ENCODE data around the gene LHFPL6.

The LHFPL6 gene

DNA sequence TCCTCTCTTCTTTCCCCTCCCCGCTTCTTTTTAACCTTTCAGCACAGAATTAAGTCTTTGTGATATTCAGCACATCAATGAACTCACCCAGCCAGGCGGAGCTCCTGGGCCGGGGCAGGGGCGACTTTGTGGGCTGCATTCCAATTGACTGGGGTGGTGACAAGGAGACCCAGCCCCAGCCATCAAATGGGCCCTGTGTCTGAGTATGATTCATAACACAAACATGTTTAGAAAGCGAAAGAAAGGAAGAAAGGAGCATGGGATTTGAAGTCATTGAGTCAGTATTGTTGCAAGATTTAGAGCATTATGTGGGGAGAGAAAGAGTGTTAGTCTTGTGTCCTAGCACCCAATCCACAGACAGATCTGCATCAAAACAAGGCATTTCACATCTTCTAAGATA lies 185.3 kb downstream of the LHFPL6 start:
- Histone ChIP-seq H3K79me2 (ENCODE audit: low read length) (no peaks in the 10 kb centered on the region), H3K9me3 (replicated peaks; ENCODE audit: insufficient read depth, low read length) (no peaks in the 10 kb centered on the region), H3K27ac (ENCODE audit: low read length) (no peak overlapping the region), H3K9me2 (replicated peaks; ENCODE audit: insufficient read depth, low read length) (no peaks in the 10 kb centered on the region), H3K9ac (ENCODE audit: low read length) (no peak overlapping the region), H3K36me3 (replicated peaks; ENCODE audit: insufficient read depth, low read length) (no peaks in the 10 kb centered on the region), H3K4me3 (ENCODE audit: low read length) (no peak overlapping the region), H3K4me1 (ENCODE audit: low read length) (no peaks in the 10 kb centered on the region), H4K20me1 (ENCODE audit: insufficient read depth, low read length) (no peaks in the 10 kb centered on the region), H3K27me3 (replicated peaks; ENCODE audit: insufficient read depth, low read length) (no peaks in the 10 kb centered on the region), H3F3A (ENCODE audit: insufficient read depth, low read length) (no peaks in the 10 kb centered on the region), H3K4me2 (ENCODE audit: low read depth, low read length) (no peak overlapping the region), H2AFZ (ENCODE audit: low read length) (no peak overlapping the region)
- TF ChIP-seq, protein P1, sequence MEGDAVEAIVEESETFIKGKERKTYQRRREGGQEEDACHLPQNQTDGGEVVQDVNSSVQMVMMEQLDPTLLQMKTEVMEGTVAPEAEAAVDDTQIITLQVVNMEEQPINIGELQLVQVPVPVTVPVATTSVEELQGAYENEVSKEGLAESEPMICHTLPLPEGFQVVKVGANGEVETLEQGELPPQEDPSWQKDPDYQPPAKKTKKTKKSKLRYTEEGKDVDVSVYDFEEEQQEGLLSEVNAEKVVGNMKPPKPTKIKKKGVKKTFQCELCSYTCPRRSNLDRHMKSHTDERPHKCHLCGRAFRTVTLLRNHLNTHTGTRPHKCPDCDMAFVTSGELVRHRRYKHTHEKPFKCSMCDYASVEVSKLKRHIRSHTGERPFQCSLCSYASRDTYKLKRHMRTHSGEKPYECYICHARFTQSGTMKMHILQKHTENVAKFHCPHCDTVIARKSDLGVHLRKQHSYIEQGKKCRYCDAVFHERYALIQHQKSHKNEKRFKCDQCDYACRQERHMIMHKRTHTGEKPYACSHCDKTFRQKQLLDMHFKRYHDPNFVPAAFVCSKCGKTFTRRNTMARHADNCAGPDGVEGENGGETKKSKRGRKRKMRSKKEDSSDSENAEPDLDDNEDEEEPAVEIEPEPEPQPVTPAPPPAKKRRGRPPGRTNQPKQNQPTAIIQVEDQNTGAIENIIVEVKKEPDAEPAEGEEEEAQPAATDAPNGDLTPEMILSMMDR (IDR thresholded peaks at IDR 0.05; ENCODE audit: low read length) = no peak
- TF ChIP-seq EZH2phosphoT487 (IDR thresholded peaks at IDR 0.05; ENCODE audit: low read length) = no peak
- no peak for TF ChIP-seq EZH2 (optimal IDR thresholded peaks at IDR 0.05; ENCODE audit: low read depth, low read length)
- no peak for DNase-seq

DNA sequence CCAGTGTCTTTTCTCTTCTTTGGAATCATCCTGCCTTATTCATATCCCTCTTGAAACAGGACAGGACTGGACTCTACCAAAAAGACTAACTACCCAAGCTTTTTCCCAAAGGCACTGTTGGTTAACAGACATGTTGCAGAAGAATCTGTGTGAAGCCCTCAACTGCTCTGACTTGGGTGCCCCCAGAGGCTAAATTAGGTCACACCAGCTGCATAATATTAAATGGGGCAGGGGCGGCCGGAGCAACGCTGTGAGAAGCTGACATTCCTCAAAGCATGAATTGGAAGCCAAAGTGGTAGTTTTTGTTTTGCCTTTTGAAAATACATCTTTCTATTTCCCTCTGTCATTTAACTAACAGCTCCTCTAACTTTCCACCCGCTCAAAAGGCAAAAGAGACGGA lies 185.9 kb downstream of the LHFPL6 start:
- H3K9me2 ChIP-seq (replicated peaks; ENCODE audit: insufficient read depth, low read length) = no peaks in the 10 kb centered on the region
- H3K4me3 ChIP-seq (ENCODE audit: low read length) = no peak overlapping the region
- H4K20me1 ChIP-seq (ENCODE audit: insufficient read depth, low read length) = no peaks in the 10 kb centered on the region
- TF ChIP-seq EZH2phosphoT487 (IDR thresholded peaks at IDR 0.05; ENCODE audit: low read length) (no peak), EZH2 (optimal IDR thresholded peaks at IDR 0.05; ENCODE audit: low read depth, low read length) (no peak)
- TF ChIP-seq, protein P1 (IDR thresholded peaks at IDR 0.05; ENCODE audit: low read length) = no peak
- H3K79me2 ChIP-seq (ENCODE audit: low read length) = no peaks in the 10 kb centered on the region
- H2AFZ ChIP-seq (ENCODE audit: low read length) = no peak overlapping the region
- no peaks in the 10 kb centered on the region for H3K27me3 ChIP-seq (replicated peaks; ENCODE audit: insufficient read depth, low read length)
- H3F3A ChIP-seq (ENCODE audit: insufficient read depth, low read length) = no peaks in the 10 kb centered on the region
- DNase-seq = no peak
- no peak overlapping the region for H3K4me2 ChIP-seq (ENCODE audit: low read depth, low read length)
- H3K27ac ChIP-seq (ENCODE audit: low read length) = no peak overlapping the region
- no peaks in the 10 kb centered on the region for H3K36me3 ChIP-seq (replicated peaks; ENCODE audit: insufficient read depth, low read length)
- H3K4me1 ChIP-seq (ENCODE audit: low read length) = no peaks in the 10 kb centered on the region
- no peaks in the 10 kb centered on the region for H3K9me3 ChIP-seq (replicated peaks; ENCODE audit: insufficient read depth, low read length)
- no peak overlapping the region for H3K9ac ChIP-seq (ENCODE audit: low read length)

DNA sequence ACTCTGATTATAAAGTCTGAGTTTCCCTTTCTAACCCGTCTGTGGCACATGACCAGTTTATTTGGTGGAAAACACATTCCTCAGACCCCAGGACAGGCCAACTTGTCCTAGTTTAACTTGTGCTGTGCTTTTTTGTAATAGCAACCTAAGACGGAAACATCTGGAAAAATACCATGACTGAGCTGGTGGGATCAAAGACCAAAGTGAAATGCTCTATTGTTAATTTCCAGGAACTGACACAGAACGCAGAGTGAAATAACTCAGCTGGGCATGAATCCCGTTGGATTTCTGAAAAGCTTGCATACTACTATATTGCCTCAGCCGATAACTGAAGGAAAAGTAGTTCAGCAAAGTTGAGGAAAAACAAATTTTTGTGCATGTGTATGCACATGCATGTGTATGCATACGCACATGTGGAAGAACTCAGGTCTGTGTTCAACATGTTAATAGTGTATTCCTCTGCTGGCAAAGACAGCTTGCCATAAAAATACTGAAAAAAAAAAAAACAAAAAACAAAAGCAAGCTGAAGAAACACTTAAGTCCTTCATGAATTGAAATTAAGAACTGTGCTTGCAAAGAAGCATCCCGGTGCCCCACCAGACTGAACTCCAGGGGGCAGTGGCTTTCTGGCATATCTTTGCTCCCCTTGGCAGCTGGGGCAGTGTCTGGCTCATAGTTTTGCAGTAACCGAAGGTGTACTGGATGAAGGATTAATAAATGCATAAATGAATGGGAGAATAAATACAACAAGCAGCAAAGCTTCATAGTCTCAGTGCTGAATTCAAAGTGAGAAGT lies 187.8 kb downstream of the LHFPL6 start:
- no peaks in the 10 kb centered on the region for H4K20me1 ChIP-seq (ENCODE audit: insufficient read depth, low read length)
- no peaks in the 10 kb centered on the region for H3K4me1 ChIP-seq (ENCODE audit: low read length)
- H3F3A ChIP-seq (ENCODE audit: insufficient read depth, low read length) = no peaks in the 10 kb centered on the region
- no peak overlapping the region for H2AFZ ChIP-seq (ENCODE audit: low read length)
- H3K4me2 ChIP-seq (ENCODE audit: low read depth, low read length) = no peak overlapping the region
- H3K4me3 ChIP-seq (ENCODE audit: low read length) = no peak overlapping the region
- no peaks in the 10 kb centered on the region for H3K79me2 ChIP-seq (ENCODE audit: low read length)
- H3K9me3 ChIP-seq (replicated peaks; ENCODE audit: insufficient read depth, low read length) = no peaks in the 10 kb centered on the region
- no peaks in the 10 kb centered on the region for H3K36me3 ChIP-seq (replicated peaks; ENCODE audit: insufficient read depth, low read length)
- DNase-seq = no peak
- no peaks in the 10 kb centered on the region for H3K9me2 ChIP-seq (replicated peaks; ENCODE audit: insufficient read depth, low read length)
- TF ChIP-seq EZH2phosphoT487 (IDR thresholded peaks at IDR 0.05; ENCODE audit: low read length) (no peak), EZH2 (optimal IDR thresholded peaks at IDR 0.05; ENCODE audit: low read depth, low read length) (no peak)
- TF ChIP-seq, protein P1 (IDR thresholded peaks at IDR 0.05; ENCODE audit: low read length) = no peak
- H3K27me3 ChIP-seq (replicated peaks; ENCODE audit: insufficient read depth, low read length) = no peaks in the 10 kb centered on the region
- no peak overlapping the region for H3K27ac ChIP-seq (ENCODE audit: low read length)
- no peak overlapping the region for H3K9ac ChIP-seq (ENCODE audit: low read length)

Data from MM.1S (cell line).